ENCODE data around the gene OR2Z1.
"Not testable (repeated sequence)": the region's sequence is repeated elsewhere in the genome, so short reads cannot be mapped to it uniquely, and the experiment has no call there.

Gene OR2Z1

DNA sequence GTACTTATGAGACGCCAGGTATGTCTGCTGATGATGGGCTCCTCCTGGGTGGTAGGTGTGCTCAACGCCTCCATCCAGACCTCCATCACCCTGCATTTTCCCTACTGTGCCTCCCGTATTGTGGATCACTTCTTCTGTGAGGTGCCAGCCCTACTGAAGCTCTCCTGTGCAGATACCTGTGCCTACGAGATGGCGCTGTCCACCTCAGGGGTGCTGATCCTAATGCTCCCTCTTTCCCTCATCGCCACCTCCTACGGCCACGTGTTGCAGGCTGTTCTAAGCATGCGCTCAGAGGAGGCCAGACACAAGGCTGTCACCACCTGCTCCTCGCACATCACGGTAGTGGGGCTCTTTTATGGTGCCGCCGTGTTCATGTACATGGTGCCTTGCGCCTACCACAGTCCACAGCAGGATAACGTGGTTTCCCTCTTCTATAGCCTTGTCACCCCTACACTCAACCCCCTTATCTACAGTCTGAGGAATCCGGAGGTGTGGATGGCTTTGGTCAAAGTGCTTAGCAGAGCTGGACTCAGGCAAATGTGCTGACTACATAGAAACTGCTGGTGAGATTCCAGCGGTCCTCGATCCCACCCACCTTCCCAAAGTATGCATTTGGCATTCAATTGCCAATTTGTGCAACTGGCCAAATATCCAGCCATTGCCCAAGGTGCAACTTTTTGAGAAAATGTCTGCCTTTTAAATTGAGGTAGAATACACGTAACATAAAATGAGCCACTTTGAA lies 10.2 kb downstream of the OR2Z1 start:
- no peak for DNase-seq (ENCODE audit: low read depth)
- no peak for TF ChIP-seq CTCF (IDR thresholded peaks at IDR 0.05; ENCODE audit: control insufficient read depth, extremely low read depth, insufficient read depth)
- no peak overlapping the region for H3K4me3 ChIP-seq (ENCODE audit: low read depth, low read length)

DNA sequence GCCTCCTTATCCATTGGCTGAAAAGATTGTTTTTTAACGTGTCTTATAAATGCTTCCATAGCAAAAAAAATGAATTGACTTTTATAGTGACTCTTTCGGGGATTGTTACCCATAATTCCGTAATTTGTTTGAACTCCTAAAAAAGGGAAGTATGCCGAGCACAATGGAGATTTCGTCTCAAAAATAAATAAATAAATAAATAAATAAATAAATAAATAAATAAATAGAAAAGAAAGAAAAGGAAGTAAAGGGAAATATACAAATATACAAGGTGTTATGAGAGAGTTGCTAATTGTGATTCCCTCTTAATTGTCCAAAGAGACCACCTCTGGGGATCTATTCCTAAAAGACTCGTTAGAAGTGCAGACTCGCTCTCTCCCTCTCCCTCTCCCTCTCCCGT lies 16.9 kb downstream of the OR2Z1 start:
- no peak overlapping the region for H3K4me3 ChIP-seq (ENCODE audit: low read depth, low read length)
- no peak for DNase-seq (ENCODE audit: low read depth)
- TF ChIP-seq CTCF (IDR thresholded peaks at IDR 0.05; ENCODE audit: control insufficient read depth, extremely low read depth, insufficient read depth), result no peak

DNA sequence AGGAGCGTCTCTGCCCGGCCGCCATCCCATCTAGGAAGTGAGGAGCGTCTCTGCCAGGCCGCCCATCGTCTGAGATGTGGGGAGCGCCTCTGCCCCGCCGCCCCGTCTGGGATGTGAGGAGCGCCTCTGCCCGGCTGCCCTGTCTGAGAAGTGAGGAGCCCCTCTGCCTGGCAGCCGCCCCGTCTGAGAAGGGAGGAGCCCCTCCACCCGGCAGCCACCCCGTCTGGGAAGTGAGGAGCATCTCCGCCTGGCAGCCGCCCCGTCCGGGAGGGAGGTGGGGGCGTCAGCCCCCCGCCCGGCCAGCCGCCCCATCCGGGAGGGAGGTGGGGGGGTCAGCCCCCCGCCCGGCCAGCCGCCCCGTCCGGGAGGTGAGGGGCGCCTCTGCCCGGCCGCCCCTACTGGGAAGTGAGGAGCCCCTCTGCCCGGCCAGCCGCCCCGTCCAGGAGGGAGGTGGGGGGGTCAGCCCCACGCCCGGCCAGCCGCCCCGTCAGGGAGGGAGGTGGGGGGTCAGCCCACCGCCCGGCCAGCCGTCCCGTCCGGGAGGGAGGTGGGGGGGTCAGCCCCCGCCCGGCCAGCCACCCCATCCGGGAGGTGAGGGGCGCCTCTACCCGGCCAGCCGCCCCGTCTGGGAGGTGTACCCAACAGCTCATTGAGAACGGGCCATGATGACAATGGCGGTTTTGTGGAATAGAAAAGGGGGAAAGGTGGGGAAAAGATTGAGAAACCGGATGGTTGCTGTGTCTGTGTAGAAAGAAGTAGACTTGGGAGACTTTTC lies 18.0 kb downstream of the OR2Z1 start:
- DNase-seq (ENCODE audit: low read depth); H3K4me3 ChIP-seq (ENCODE audit: low read depth, low read length): not testable (repeated sequence)

DNA sequence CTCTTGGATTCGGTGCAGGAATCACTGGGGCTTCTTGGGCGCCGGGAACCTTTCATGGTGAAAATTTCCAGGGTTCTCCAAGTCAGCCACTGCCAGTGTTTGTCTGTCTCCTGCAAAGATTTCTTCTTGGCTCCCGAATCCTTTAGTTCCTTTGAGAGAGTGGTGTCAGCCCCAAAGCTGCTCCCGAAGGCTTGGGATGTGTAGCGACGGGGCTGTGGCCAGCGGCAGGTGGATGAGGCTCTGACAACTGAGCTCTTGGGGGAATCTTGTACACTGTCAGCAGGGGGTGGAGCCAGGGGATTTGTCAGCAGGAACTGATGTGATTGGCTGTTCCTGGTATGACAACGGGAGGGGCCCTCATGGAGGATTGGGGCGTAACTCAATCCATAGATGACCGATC lies 45.8 kb downstream of the OR2Z1 start:
- DNase-seq (ENCODE audit: low read depth); H3K4me3 ChIP-seq (ENCODE audit: low read depth, low read length): not testable (repeated sequence)

GRCh38 chr19:8769265-8769664 lies 47.8 kb downstream of the OR2Z1 start:
- DNase-seq (ENCODE audit: low read depth); H3K4me3 ChIP-seq (ENCODE audit: low read depth, low read length): not testable (repeated sequence)

GRCh38 chr19:8773587-8773986 lies 52.2 kb downstream of the OR2Z1 start:
- DNase-seq (ENCODE audit: low read depth); H3K4me3 ChIP-seq (ENCODE audit: low read depth, low read length): not testable (repeated sequence)

All from LNCaP clone FGC (cell line).